Measurements from ENCODE around the gene TMSB10.

DNA sequence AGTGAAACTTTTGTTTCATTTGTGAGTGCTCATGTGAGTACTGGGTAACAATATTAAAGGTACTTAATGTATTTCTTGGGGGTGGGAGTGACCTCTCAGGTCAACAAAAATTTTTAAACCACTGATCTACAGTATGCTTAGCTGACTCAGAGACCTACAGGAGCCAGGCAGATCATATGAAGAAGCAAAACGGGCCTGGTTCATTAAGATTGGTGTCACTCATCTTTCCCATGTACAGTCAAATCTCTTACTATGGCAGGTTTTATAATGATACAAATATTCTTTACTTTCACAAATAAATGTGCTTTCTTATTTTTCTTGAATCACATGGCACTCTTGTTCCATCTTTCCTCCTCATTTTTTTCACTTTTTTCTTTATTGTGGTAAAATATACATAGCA is 7.7 kb upstream of the TMSB10 start:
- TF ChIP-seq, protein P1, sequence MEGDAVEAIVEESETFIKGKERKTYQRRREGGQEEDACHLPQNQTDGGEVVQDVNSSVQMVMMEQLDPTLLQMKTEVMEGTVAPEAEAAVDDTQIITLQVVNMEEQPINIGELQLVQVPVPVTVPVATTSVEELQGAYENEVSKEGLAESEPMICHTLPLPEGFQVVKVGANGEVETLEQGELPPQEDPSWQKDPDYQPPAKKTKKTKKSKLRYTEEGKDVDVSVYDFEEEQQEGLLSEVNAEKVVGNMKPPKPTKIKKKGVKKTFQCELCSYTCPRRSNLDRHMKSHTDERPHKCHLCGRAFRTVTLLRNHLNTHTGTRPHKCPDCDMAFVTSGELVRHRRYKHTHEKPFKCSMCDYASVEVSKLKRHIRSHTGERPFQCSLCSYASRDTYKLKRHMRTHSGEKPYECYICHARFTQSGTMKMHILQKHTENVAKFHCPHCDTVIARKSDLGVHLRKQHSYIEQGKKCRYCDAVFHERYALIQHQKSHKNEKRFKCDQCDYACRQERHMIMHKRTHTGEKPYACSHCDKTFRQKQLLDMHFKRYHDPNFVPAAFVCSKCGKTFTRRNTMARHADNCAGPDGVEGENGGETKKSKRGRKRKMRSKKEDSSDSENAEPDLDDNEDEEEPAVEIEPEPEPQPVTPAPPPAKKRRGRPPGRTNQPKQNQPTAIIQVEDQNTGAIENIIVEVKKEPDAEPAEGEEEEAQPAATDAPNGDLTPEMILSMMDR (IDR thresholded peaks at IDR 0.05), result no peak
- no peak for TF ChIP-seq POLR2A (IDR thresholded peaks at IDR 0.05)

Measured in uterus (tissue), 2 donors.